Hepatocyte (in vitro differentiated cells): ENCODE data around the gene SLC13A2. TPM values are rescaled to one million over a fixed set of nuclear protein-coding genes. Genes with fewer than 3 reads are reported as not detected.

Source experiments
- DNase-seq: peaks from one replicate; pipeline ENCODE4 v3.0.0-alpha.2; 2016; ENCODE audit warnings: low spot score
- H2AFZ ChIP-seq: fragments of 200-600 bp; sonication (generic); 2 replicates; pipeline ENCODE4 v1.6.0; 2016; ENCODE audit warnings: antibody characterized with exemption, mild to moderate bottlenecking
- H3K27ac ChIP-seq: fragments of 200-600 bp; sonication (generic); 2 replicates; pipeline ENCODE4 v1.5.1; 2016; ENCODE audit warnings: mild to moderate bottlenecking
- H3K27me3 ChIP-seq: fragments of 200-600 bp; sonication (generic); 2 replicates; pipeline ENCODE4 v1.6.1; 2016
- H3K36me3 ChIP-seq: fragments of 200-600 bp; sonication (generic); replicated peaks from 2 replicates; pipeline ENCODE4 v1.5.1; 2016; ENCODE audit warnings: low read depth; ENCODE audit not compliant: insufficient read depth
- H3K4me1 ChIP-seq: fragments of 200-600 bp; sonication (generic); 2 replicates; pipeline ENCODE4 v1.5.1; 2016; ENCODE audit warnings: mild to moderate bottlenecking, moderate library complexity; ENCODE audit not compliant: insufficient read depth
- H3K4me2 ChIP-seq: fragments of 200-600 bp; sonication (generic); 2 replicates; pipeline ENCODE4 v1.6.0; 2016
- H3K4me3 ChIP-seq: fragments of 200-600 bp; sonication (generic); 2 replicates; pipeline ENCODE4 v1.5.1; 2016; ENCODE audit warnings: mild to moderate bottlenecking
- H3K79me2 ChIP-seq: fragments of 200-600 bp; sonication (generic); 2 replicates; pipeline ENCODE4 v1.6.0; 2017; ENCODE audit warnings: mild to moderate bottlenecking
- H3K9me2 ChIP-seq: fragments of 200-600 bp; sonication (generic); replicated peaks from 2 replicates; pipeline ENCODE4 v1.6.0; 2017; ENCODE audit warnings: mild to moderate bottlenecking; ENCODE audit not compliant: insufficient read depth
- H3K9me3 ChIP-seq: fragments of 200-600 bp; sonication (generic); 2 replicates; pipeline ENCODE4 v1.5.1; 2016; ENCODE audit warnings: low read depth, mild to moderate bottlenecking
- H4K20me1 ChIP-seq: fragments of 200-600 bp; sonication (generic); 2 replicates; pipeline ENCODE4 v1.6.0; 2016; ENCODE audit warnings: mild to moderate bottlenecking; ENCODE audit not compliant: insufficient read depth, poor library complexity, severe bottlenecking
- EZH2 ChIP-seq: fragments of 200-600 bp; sonication (generic); IDR thresholded peaks from 2 replicates; pipeline ENCODE4 v1.6.1; 2016; ENCODE audit warnings: antibody characterized with exemption, mild to moderate bottlenecking, borderline replicate concordance
- EZH2phosphoT487 ChIP-seq: fragments of 200-600 bp; sonication (generic); IDR thresholded peaks from one replicate; pipeline ENCODE4 v1.6.1; 2018; ENCODE audit warnings: antibody characterized with exemption, mild to moderate bottlenecking, low read depth, moderate library complexity; ENCODE audit not compliant: unreplicated experiment, severe bottlenecking
- WGBS: methylation state at CpG from one replicate; pipeline ENCODE4 v1.1.6; 2016; ENCODE audit warnings: low lambda C conversion rate; ENCODE audit errors: missing lambda C conversion rate; 5-methylcytosine and 5-hydroxymethylcytosine counted together
- polyA plus RNA-seq: library from polyadenylated mRNA; unstranded; fragments of >200 nt; fragmentation: Nextera tagmentation; extraction: Ambion mirVana; gene quantifications from 2 replicates; pipeline ENCODE4 v1.2.1, GENCODE V29; 2016
- total RNA-seq: library from RNA; depleted of rRNA; stranded (reverse); fragments of >200 nt; gene quantifications from 2 replicates; pipeline ENCODE4 v1.2.3, GENCODE V29; 2014
- TF ChIP-seq, protein P1 (sequence below): fragments of 200-600 bp; sonication (generic); IDR thresholded peaks from 2 replicates; pipeline ENCODE4 v1.5.1; 2016; ENCODE audit warnings: antibody characterized with exemption, mild to moderate bottlenecking; ENCODE audit not compliant: poor library complexity

Gene SLC13A2
- total and polyA plus RNA-seq, 2 experiments from 2014 or later: 2.0 TPM

DNA sequence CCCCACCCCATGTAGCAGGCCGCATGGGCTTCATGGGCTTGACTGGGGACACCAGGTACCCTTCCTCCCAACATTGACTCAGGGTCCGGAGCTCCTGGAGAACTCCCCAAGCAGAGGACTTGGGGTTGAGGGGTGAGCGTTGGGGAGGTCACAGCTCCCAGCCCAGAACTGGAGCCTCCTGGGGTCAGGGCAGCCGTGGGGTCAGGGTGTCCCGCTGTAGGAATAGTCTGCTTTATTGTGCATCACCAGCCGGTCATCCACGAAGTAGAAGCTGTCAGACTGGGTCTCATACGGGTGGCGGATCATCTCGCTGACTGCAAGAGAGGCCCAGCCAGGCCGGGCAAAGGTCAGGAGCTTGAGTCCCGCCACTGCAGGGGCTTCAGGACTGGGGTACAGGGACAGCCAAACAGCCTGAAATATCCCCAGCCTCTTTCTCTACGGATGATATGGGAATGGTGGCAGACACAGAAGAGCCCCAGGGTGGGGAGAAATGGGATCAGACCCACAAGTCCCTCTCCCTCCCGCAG, 73.7 kb downstream of the SLC13A2 start:
- H3K4me2 ChIP-seq: no peak overlapping the region
- H2AFZ ChIP-seq: no peak overlapping the region
- peaks cover 22% of the 10 kb centered on the region for H3K79me2 ChIP-seq
- no peaks in the 10 kb centered on the region for H3K36me3 ChIP-seq
- no peak overlapping the region for H3K4me3 ChIP-seq
- TF ChIP-seq EZH2 (no peak), EZH2phosphoT487 (no peak)
- TF ChIP-seq, protein P1, sequence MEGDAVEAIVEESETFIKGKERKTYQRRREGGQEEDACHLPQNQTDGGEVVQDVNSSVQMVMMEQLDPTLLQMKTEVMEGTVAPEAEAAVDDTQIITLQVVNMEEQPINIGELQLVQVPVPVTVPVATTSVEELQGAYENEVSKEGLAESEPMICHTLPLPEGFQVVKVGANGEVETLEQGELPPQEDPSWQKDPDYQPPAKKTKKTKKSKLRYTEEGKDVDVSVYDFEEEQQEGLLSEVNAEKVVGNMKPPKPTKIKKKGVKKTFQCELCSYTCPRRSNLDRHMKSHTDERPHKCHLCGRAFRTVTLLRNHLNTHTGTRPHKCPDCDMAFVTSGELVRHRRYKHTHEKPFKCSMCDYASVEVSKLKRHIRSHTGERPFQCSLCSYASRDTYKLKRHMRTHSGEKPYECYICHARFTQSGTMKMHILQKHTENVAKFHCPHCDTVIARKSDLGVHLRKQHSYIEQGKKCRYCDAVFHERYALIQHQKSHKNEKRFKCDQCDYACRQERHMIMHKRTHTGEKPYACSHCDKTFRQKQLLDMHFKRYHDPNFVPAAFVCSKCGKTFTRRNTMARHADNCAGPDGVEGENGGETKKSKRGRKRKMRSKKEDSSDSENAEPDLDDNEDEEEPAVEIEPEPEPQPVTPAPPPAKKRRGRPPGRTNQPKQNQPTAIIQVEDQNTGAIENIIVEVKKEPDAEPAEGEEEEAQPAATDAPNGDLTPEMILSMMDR: no peak
- no peaks in the 10 kb centered on the region for H3K27me3 ChIP-seq
- H4K20me1 ChIP-seq: peaks cover 10% of the 10 kb centered on the region
- 88% methylated on average over 14 of the region's 14 CpGs for WGBS
- peaks cover 11% of the 10 kb centered on the region for H3K4me1 ChIP-seq
- H3K9me2 ChIP-seq: no peaks in the 10 kb centered on the region
- no peak overlapping the region for H3K27ac ChIP-seq
- no peak for DNase-seq
- no peaks in the 10 kb centered on the region for H3K9me3 ChIP-seq

Other genes with a start within 250 kb of the SLC13A2 start
- 66.9 and 74.7 TPM in 2 replicates for gene TMEM97, start 154.4 kb upstream of the SLC13A2 start, total RNA-seq
- gene TMEM97, start 154.4 kb upstream of the SLC13A2 start, polyA plus RNA-seq: 63.6 and 69.1 TPM in 2 replicates
- gene IFT20, start 138.2 kb upstream of the SLC13A2 start, total RNA-seq: 49.9 and 62.4 TPM in 2 replicates
- 75.1 and 75.3 TPM in 2 replicates for gene IFT20, start 138.2 kb upstream of the SLC13A2 start, polyA plus RNA-seq
- gene TNFAIP1, start 137.9 kb upstream of the SLC13A2 start, total RNA-seq: 25.4 and 37.6 TPM in 2 replicates
- gene TNFAIP1, start 137.9 kb upstream of the SLC13A2 start, polyA plus RNA-seq: 36.9 and 39.0 TPM in 2 replicates
- 81.6 and 82.9 TPM in 2 replicates for gene POLDIP2, start 116.1 kb upstream of the SLC13A2 start, total RNA-seq
- gene POLDIP2, start 116.1 kb upstream of the SLC13A2 start, polyA plus RNA-seq: 118 and 122 TPM in 2 replicates
- not detected in 2 replicates for gene SEBOX, start 108.4 kb upstream of the SLC13A2 start, total RNA-seq
- gene SEBOX, start 108.4 kb upstream of the SLC13A2 start, polyA plus RNA-seq: not detected in 2 replicates
- gene VTN, start 103.3 kb upstream of the SLC13A2 start, total RNA-seq: 1,128 and 1,263 TPM in 2 replicates
- gene VTN, start 103.3 kb upstream of the SLC13A2 start, polyA plus RNA-seq: 613 and 763 TPM in 2 replicates
- gene SARM1, start 102.0 kb upstream of the SLC13A2 start, total RNA-seq: 12.8 and 19.5 TPM in 2 replicates
- 11.0 and 14.5 TPM in 2 replicates for gene SARM1, start 102.0 kb upstream of the SLC13A2 start, polyA plus RNA-seq
- 41.9 and 54.5 TPM in 2 replicates for gene SLC46A1, start 67.4 kb upstream of the SLC13A2 start, total RNA-seq
- 34.8 and 43.1 TPM in 2 replicates for gene SLC46A1, start 67.4 kb upstream of the SLC13A2 start, polyA plus RNA-seq
- not detected in 2 replicates for gene FOXN1, start 32.7 kb downstream of the SLC13A2 start, total RNA-seq
- gene FOXN1, start 32.7 kb downstream of the SLC13A2 start, polyA plus RNA-seq: 0.87 TPM in 1 of 2 replicates, not detected in the other
- 65.2 and 68.1 TPM in 2 replicates for gene UNC119, start 79.0 kb downstream of the SLC13A2 start, total RNA-seq
- gene UNC119, start 79.0 kb downstream of the SLC13A2 start, polyA plus RNA-seq: 85.5 and 87.6 TPM in 2 replicates
- gene PIGS, start 97.9 kb downstream of the SLC13A2 start, total RNA-seq: 39.5 and 59.1 TPM in 2 replicates
- 65.4 and 78.2 TPM in 2 replicates for gene PIGS, start 97.9 kb downstream of the SLC13A2 start, polyA plus RNA-seq
- gene ALDOC, start 103.3 kb downstream of the SLC13A2 start, total RNA-seq: 31.8 and 34.5 TPM in 2 replicates
- gene ALDOC, start 103.3 kb downstream of the SLC13A2 start, polyA plus RNA-seq: 14.9 and 16.2 TPM in 2 replicates
- 13.9 and 16.3 TPM in 2 replicates for gene SPAG5, start 125.4 kb downstream of the SLC13A2 start, total RNA-seq
- 17.9 and 19.2 TPM in 2 replicates for gene SPAG5, start 125.4 kb downstream of the SLC13A2 start, polyA plus RNA-seq
- 4.6 and 5.3 TPM in 2 replicates for gene RSKR, start 140.5 kb downstream of the SLC13A2 start, total RNA-seq
- 1.6 and 2.2 TPM in 2 replicates for gene RSKR, start 140.5 kb downstream of the SLC13A2 start, polyA plus RNA-seq
- gene BLTP2, start 171.5 kb downstream of the SLC13A2 start, total RNA-seq: 74.1 and 82.4 TPM in 2 replicates
- 38.3 and 40.1 TPM in 2 replicates for gene BLTP2, start 171.5 kb downstream of the SLC13A2 start, polyA plus RNA-seq
- 77.4 and 78.6 TPM in 2 replicates for gene SDF2, start 188.3 kb downstream of the SLC13A2 start, total RNA-seq
- gene SDF2, start 188.3 kb downstream of the SLC13A2 start, polyA plus RNA-seq: 123 and 148 TPM in 2 replicates
- gene SUPT6H, start 188.6 kb downstream of the SLC13A2 start, total RNA-seq: 48.8 and 50.8 TPM in 2 replicates
- 32.6 and 34.3 TPM in 2 replicates for gene SUPT6H, start 188.6 kb downstream of the SLC13A2 start, polyA plus RNA-seq
- 3.9 and 4.4 TPM in 2 replicates for gene PROCA1, start 238.2 kb downstream of the SLC13A2 start, total RNA-seq
- gene PROCA1, start 238.2 kb downstream of the SLC13A2 start, polyA plus RNA-seq: 1.1 and 1.8 TPM in 2 replicates
- 160 and 184 TPM in 2 replicates for gene RAB34, start 244.2 kb downstream of the SLC13A2 start, total RNA-seq
- 180 and 185 TPM in 2 replicates for gene RAB34, start 244.2 kb downstream of the SLC13A2 start, polyA plus RNA-seq
- gene RPL23A, start 246.3 kb downstream of the SLC13A2 start, total RNA-seq: 501 and 614 TPM in 2 replicates
- 1,050 and 1,115 TPM in 2 replicates for gene RPL23A, start 246.3 kb downstream of the SLC13A2 start, polyA plus RNA-seq